Measurements from ENCODE around the gene BTN2A1.
"Not testable (repeated sequence)": the region's sequence is repeated elsewhere in the genome, so short reads cannot be mapped to it uniquely, and the experiment has no call there.

Gene BTN2A1

GRCh38 chr6:26415036-26415614 is 42.6 kb upstream of the BTN2A1 start:
- no peak for TF ChIP-seq CTCF (IDR thresholded peaks at IDR 0.05; ENCODE audit: extremely low read depth, missing control alignments)
- no peak for DNase-seq (ENCODE audit: low spot score)

- DNase-seq (ENCODE audit: low spot score): no peak
- no peak for TF ChIP-seq CTCF (IDR thresholded peaks at IDR 0.05; ENCODE audit: extremely low read depth, missing control alignments)
These were observed 42.0 kb upstream of the BTN2A1 start for GRCh38 chr6:26415791-26416190.

- DNase-seq (ENCODE audit: low spot score): no peak
- TF ChIP-seq CTCF (IDR thresholded peaks at IDR 0.05; ENCODE audit: extremely low read depth, missing control alignments): no peak
These were observed 41.5 kb upstream of the BTN2A1 start for GRCh38 chr6:26416288-26416687.

GRCh38 chr6:26418077-26418476 is 39.7 kb upstream of the BTN2A1 start:
- not testable (repeated sequence) for DNase-seq (ENCODE audit: low spot score)

GRCh38 chr6:26418795-26419194 is 39.0 kb upstream of the BTN2A1 start:
- not testable (repeated sequence) for DNase-seq (ENCODE audit: low spot score)

- peak; percentile 29 for DNase-seq (ENCODE audit: low spot score)
- peak; percentile 37 for TF ChIP-seq CTCF (IDR thresholded peaks at IDR 0.05; ENCODE audit: extremely low read depth, missing control alignments)
These were observed 37.0 kb upstream of the BTN2A1 start for GRCh38 chr6:26420688-26421171.

- DNase-seq (ENCODE audit: low spot score): peak; percentile 73
- TF ChIP-seq CTCF (IDR thresholded peaks at IDR 0.05; ENCODE audit: extremely low read depth, missing control alignments): no peak
These were observed 36.3 kb upstream of the BTN2A1 start for GRCh38 chr6:26421259-26422144.

- TF ChIP-seq CTCF (IDR thresholded peaks at IDR 0.05; ENCODE audit: extremely low read depth, missing control alignments): no peak
- DNase-seq (ENCODE audit: low spot score): no peak
These were observed 35.4 kb upstream of the BTN2A1 start for GRCh38 chr6:26422329-26422728.

Data from GM20000 (cell line).